ENCODE results near the gene KIF22.
A peak's percentile ranks its signal among the peaks of the same experiment; 100 is the strongest.

Gene KIF22

DNA sequence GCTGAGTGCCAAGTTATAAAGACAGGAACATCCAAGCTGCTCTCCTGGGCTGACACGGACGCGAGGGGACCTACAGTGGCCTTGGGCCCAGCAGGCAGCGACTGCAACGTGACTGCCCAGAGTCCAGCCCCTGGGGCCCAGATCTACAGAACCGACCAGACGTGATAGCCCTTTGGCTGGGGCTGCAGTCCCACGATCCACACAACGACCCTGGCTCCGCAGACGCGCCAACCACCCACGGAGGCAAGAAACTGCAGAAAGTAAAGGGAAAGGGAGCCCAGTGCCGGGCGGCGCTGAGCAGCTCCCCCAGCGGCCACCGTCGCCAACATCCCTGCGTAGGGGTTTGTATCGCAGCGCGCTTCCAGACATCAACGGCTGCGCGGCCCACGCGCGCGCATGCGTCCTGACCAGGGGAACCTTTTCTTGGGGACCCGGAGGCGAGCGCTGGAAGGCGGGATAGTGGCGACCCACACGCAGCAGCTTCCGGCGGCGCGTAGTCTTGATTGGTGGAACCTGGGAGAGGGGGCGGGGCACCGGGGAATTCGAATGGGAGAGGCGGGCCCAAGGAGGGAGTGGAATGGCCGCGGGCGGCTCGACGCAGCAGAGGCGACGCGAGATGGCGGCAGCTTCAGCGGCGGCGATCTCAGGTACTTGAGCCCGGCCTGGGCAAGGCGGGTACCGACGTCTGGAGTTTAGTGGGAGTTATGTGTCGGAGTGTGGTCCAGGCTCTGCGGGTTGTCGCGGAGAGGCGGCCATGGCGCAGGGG is at the start of gene KIF22:
Gene KIF22, plus strand, starts transcription at position 569 of the 766 bp plus-strand sequence. Its CDS starts 9 bp downstream, at position 578.
- H3K4me3 ChIP-seq (ENCODE audit: low read depth, low read length): peak within 1 kb of the TSS; percentile 91
- H3K27me3 ChIP-seq (replicated peaks): no peaks in the 10 kb centered on the region
- H3K27ac ChIP-seq: peak within 1 kb of the TSS; percentile 58
- H3K36me3 ChIP-seq (replicated peaks): no peaks in the 10 kb centered on the region
- DNase-seq: peak; percentile 98
- in situ Hi-C loops (cut with HindIII; ENCODE audit: low pct_ligation_motif_present, low sequenced_read_pairs): no loop called here
- TF ChIP-seq, protein P1, sequence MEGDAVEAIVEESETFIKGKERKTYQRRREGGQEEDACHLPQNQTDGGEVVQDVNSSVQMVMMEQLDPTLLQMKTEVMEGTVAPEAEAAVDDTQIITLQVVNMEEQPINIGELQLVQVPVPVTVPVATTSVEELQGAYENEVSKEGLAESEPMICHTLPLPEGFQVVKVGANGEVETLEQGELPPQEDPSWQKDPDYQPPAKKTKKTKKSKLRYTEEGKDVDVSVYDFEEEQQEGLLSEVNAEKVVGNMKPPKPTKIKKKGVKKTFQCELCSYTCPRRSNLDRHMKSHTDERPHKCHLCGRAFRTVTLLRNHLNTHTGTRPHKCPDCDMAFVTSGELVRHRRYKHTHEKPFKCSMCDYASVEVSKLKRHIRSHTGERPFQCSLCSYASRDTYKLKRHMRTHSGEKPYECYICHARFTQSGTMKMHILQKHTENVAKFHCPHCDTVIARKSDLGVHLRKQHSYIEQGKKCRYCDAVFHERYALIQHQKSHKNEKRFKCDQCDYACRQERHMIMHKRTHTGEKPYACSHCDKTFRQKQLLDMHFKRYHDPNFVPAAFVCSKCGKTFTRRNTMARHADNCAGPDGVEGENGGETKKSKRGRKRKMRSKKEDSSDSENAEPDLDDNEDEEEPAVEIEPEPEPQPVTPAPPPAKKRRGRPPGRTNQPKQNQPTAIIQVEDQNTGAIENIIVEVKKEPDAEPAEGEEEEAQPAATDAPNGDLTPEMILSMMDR (IDR thresholded peaks at IDR 0.05; ENCODE audit: low read depth, low read length, missing control alignments): peak; percentile 84

DNA sequence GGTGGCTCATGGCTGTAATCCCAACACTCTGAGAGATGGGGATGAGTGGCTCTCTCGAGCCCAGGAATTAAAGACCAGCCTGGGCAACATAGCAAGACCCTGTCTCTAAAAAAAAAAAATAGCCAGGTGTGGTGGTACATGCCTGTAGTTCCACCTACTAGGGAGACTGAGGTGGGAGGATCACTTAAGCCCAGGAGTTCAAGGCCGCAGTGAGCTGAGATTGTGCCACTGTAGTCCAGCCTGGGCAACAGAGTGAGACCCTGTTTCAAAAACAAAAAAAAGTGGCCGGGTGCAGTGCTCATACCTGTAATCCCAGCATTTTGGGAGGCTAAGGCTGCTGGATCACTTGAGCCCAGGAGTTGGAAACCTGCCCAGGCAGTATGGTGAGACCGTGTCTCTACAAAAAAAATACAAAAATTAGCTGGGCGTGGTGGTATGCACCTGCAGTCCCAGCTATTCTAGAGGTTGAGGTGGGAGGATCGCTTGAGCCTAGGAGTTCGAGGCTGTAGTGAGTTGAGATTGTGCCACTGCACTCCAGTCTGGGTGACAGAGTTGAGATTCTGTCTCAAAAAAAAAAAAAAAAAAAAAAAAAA is 47.8 kb upstream of the KIF22 start:
- no peaks in the 10 kb centered on the region for H3K36me3 ChIP-seq (replicated peaks)
- TF ChIP-seq, protein P1 (IDR thresholded peaks at IDR 0.05; ENCODE audit: low read depth, low read length, missing control alignments): no peak
- in situ Hi-C loops (cut with HindIII; ENCODE audit: low pct_ligation_motif_present, low sequenced_read_pairs): no loop called here
- DNase-seq: no peak
- no peak overlapping the region for H3K4me3 ChIP-seq (ENCODE audit: low read depth, low read length)
- no peak overlapping the region for H3K27ac ChIP-seq
- H3K27me3 ChIP-seq (replicated peaks): peaks cover 3% of the 10 kb centered on the region

DNA sequence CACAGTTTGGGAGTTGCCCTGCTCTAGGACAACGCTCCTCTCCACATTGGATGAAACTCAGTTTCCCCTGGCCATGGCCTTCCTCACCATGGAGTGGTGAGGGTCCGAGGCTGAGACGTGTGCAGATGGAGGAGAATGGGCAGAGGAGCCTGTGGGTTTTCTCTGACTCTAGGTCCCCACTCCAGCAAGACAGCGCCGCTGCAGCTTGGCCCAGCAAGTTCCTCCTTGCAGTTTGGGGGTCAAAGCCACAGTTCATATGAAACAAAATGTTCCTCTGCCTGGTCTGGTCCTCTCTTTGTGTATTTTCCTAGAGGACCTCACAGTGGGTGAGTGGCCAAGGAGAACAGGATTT is 47.1 kb upstream of the KIF22 start:
- TF ChIP-seq, protein P1 (IDR thresholded peaks at IDR 0.05; ENCODE audit: low read depth, low read length, missing control alignments): no peak
- no peak for DNase-seq
- in situ Hi-C loops (cut with HindIII; ENCODE audit: low pct_ligation_motif_present, low sequenced_read_pairs): no loop called here
- H3K27ac ChIP-seq: no peak overlapping the region
- no peaks in the 10 kb centered on the region for H3K36me3 ChIP-seq (replicated peaks)
- H3K27me3 ChIP-seq (replicated peaks): peaks cover 3% of the 10 kb centered on the region
- no peak overlapping the region for H3K4me3 ChIP-seq (ENCODE audit: low read depth, low read length)

DNA sequence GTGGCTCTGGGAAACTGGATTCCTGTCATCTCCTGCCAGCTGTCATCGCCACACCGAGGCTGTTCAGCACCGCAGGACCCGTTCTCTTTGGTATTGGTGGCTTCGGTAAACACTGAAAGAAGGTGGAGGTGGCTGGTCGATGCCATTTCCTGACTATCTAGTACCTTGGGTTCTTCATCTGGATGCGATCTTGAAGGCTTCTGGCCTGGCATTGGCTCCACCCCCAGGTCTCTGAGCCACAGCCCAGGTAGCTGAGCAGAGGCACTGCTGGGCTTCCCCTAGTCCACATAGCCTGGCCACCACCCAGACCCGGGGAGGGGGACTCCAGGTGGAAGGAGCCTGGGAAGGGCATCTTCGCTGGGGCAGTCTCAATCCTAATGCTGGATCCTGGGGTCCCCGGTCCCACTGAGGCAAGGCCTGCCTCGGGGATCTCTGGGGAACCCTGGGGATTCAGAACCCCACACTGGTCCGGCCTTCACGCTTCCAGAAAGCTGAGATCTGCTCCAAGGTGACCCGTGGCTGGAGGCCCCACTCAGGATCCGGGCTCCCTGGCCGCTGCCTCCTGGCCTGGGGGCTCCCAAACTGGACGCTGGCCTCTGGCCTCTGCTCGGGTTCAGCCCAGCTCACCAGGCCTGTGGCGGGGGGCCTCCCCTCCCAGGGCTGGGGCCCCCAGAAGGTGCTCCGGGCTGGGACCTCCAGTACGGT is 46.6 kb upstream of the KIF22 start:
- DNase-seq: no peak
- Histone ChIP-seq H3K27me3 (replicated peaks) (peaks cover 3% of the 10 kb centered on the region), H3K36me3 (replicated peaks) (no peaks in the 10 kb centered on the region), H3K4me3 (ENCODE audit: low read depth, low read length) (no peak overlapping the region), H3K27ac (no peak overlapping the region)
- TF ChIP-seq, protein P1 (IDR thresholded peaks at IDR 0.05; ENCODE audit: low read depth, low read length, missing control alignments): no peak
- in situ Hi-C loops (cut with HindIII; ENCODE audit: low pct_ligation_motif_present, low sequenced_read_pairs): no loop called here

DNA sequence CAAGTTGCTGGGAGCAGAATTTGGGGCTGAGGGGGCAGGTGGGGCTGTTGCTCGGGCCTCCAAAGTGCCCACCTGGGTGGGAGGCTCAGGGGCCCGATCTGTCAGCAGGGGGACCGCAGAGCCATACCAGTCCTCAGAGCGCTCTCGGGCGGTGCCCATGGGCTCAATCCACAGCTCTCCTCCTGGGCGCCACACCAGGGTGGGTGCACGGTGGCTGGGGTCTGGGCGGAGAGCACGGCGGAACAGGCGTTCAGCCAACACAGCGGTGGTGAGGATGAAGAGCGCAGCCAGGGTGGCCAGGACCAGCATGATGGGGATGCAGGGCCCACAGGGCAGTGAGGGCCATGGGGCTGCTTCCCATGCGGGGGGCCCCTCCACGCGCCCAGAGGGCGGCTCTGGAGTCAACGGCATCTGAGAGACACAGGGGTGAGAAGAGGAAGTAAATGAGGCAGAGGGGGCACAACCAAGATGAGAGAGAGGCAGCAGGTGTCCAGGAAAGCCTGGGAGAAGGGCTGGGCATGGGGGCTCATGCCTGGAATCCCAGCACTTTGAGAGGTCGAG is 45.9 kb upstream of the KIF22 start:
- H3K27me3 ChIP-seq (replicated peaks): peaks cover 3% of the 10 kb centered on the region
- in situ Hi-C loops (cut with HindIII; ENCODE audit: low pct_ligation_motif_present, low sequenced_read_pairs): no loop called here
- DNase-seq: no peak
- H3K27ac ChIP-seq: no peak overlapping the region
- TF ChIP-seq, protein P1 (IDR thresholded peaks at IDR 0.05; ENCODE audit: low read depth, low read length, missing control alignments): no peak
- no peak overlapping the region for H3K4me3 ChIP-seq (ENCODE audit: low read depth, low read length)
- no peaks in the 10 kb centered on the region for H3K36me3 ChIP-seq (replicated peaks)

All from brain microvascular endothelial cell (primary cell).